Measurements from ENCODE around the gene ACTRT2. TPM values are rescaled to one million over a fixed set of nuclear protein-coding genes. Genes with fewer than 3 reads are reported as not detected.

ACTRT2 gene
- total RNA-seq, 1 donor from 2014 or later, result not detected

- no peaks in the 10 kb centered on the region for H3K27me3 ChIP-seq (ENCODE audit: control insufficient read depth, insufficient read depth, low read length)
- DNase-seq (ENCODE audit: low read depth), result no peak
- H3K4me3 ChIP-seq (ENCODE audit: low read depth, low read length), result no peak overlapping the region
- no peaks in the 10 kb centered on the region for H3K36me3 ChIP-seq (ENCODE audit: control insufficient read depth, insufficient read depth, low read length)
- TF ChIP-seq, protein P1, sequence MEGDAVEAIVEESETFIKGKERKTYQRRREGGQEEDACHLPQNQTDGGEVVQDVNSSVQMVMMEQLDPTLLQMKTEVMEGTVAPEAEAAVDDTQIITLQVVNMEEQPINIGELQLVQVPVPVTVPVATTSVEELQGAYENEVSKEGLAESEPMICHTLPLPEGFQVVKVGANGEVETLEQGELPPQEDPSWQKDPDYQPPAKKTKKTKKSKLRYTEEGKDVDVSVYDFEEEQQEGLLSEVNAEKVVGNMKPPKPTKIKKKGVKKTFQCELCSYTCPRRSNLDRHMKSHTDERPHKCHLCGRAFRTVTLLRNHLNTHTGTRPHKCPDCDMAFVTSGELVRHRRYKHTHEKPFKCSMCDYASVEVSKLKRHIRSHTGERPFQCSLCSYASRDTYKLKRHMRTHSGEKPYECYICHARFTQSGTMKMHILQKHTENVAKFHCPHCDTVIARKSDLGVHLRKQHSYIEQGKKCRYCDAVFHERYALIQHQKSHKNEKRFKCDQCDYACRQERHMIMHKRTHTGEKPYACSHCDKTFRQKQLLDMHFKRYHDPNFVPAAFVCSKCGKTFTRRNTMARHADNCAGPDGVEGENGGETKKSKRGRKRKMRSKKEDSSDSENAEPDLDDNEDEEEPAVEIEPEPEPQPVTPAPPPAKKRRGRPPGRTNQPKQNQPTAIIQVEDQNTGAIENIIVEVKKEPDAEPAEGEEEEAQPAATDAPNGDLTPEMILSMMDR (IDR thresholded peaks at IDR 0.05; ENCODE audit: insufficient read depth, low read length, poor library complexity, severe bottlenecking), result no peak
These were observed 35.3 kb upstream of the ACTRT2 start for GRCh38 chr1:2985694-2986548.

DNA sequence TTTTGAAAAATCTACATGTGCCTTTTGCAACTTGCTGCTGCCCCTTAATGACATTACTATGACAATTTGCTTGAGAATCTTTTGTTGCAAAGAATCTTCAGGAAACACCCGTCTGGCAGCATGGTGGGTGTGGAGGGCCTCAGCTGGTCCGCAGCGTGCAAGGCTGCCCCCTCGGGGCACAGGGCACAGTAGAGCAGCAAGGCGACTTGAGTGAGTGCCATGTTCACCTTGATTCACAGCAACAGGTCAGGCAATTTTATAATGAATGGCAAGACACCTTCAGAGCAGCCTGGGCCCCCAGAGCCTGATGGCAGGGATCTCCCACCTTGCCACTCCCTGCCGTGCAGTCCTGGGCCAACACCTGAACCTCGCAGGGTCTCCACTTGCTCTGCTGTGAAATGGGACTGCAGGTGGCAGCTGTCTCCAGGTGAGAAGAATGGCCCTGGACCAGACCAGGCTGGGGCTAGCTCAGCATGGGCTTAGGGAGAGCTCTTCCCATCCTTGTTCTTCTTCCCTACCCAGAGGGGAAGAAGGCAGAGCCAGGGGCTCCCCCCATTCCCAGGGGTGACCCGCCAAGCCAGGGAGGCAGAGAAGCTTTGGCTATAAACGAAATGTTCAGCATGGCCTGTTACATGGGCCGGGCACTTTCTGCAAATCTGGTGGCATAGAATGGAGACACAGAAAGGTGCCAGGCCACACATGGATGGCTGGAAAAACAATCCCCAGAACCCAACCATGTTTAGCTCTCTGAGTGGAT lies 34.5 kb upstream of the ACTRT2 start:
- no peaks in the 10 kb centered on the region for H3K36me3 ChIP-seq (ENCODE audit: control insufficient read depth, insufficient read depth, low read length)
- TF ChIP-seq, protein P1 (IDR thresholded peaks at IDR 0.05; ENCODE audit: insufficient read depth, low read length, poor library complexity, severe bottlenecking), result no peak
- no peak overlapping the region for H3K4me3 ChIP-seq (ENCODE audit: low read depth, low read length)
- no peak for DNase-seq (ENCODE audit: low read depth)
- no peaks in the 10 kb centered on the region for H3K27me3 ChIP-seq (ENCODE audit: control insufficient read depth, insufficient read depth, low read length)

- Histone ChIP-seq H3K27me3 (ENCODE audit: control insufficient read depth, insufficient read depth, low read length) (no peaks in the 10 kb centered on the region), H3K36me3 (ENCODE audit: control insufficient read depth, insufficient read depth, low read length) (no peaks in the 10 kb centered on the region), H3K4me3 (ENCODE audit: low read depth, low read length) (no peak overlapping the region)
- no peak for DNase-seq (ENCODE audit: low read depth)
- TF ChIP-seq, protein P1 (IDR thresholded peaks at IDR 0.05; ENCODE audit: insufficient read depth, low read length, poor library complexity, severe bottlenecking), result no peak
These were observed 33.5 kb upstream of the ACTRT2 start for GRCh38 chr1:2987773-2988172.

GRCh38 chr1:2988256-2988655 lies 33.0 kb upstream of the ACTRT2 start:
- no peak for DNase-seq (ENCODE audit: low read depth)
- H3K36me3 ChIP-seq (ENCODE audit: control insufficient read depth, insufficient read depth, low read length), result no peaks in the 10 kb centered on the region
- TF ChIP-seq, protein P1 (IDR thresholded peaks at IDR 0.05; ENCODE audit: insufficient read depth, low read length, poor library complexity, severe bottlenecking), result no peak
- no peak overlapping the region for H3K4me3 ChIP-seq (ENCODE audit: low read depth, low read length)
- no peaks in the 10 kb centered on the region for H3K27me3 ChIP-seq (ENCODE audit: control insufficient read depth, insufficient read depth, low read length)

DNA sequence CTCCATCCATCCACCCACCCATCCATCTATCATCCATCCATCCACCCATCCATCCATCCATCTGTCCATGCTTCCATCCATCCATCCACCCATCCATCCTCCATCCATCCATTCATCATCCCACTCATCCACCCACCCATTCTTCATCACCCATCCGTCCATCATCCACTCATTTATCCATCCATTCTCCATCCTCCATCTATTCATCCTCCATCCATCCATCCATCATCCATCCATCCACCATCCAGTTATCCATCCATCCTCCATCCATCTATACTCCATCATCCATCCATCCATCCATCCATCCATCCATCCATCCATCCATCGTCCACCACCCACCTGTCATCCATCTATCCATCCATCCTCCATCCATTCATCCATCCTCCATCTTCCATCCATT lies 32.1 kb upstream of the ACTRT2 start:
- TF ChIP-seq, protein P1 (IDR thresholded peaks at IDR 0.05; ENCODE audit: insufficient read depth, low read length, poor library complexity, severe bottlenecking), result no peak
- no peaks in the 10 kb centered on the region for H3K36me3 ChIP-seq (ENCODE audit: control insufficient read depth, insufficient read depth, low read length)
- H3K27me3 ChIP-seq (ENCODE audit: control insufficient read depth, insufficient read depth, low read length), result no peaks in the 10 kb centered on the region
- no peak overlapping the region for H3K4me3 ChIP-seq (ENCODE audit: low read depth, low read length)
- no peak for DNase-seq (ENCODE audit: low read depth)

Data from kidney epithelial cell (primary cell).